ENCODE results near the gene E2F4.

- TF ChIP-seq CTCF (IDR thresholded peaks at IDR 0.05) (peak; percentile 28), EZH2 (IDR thresholded peaks at IDR 0.05; ENCODE audit: borderline replicate concordance, insufficient read depth, low read depth, low read length, poor library complexity, severe bottlenecking) (no peak)
Observed at GRCh38 chr16:67198238-67198734, 6.3 kb downstream of the E2F4 start.
